ENCODE measurements around the gene INCENP. TPM values are rescaled to one million over a fixed set of nuclear protein-coding genes. Genes with fewer than 3 reads are reported as not detected.
"Not testable (repeated sequence)": the region's sequence is repeated elsewhere in the genome, so short reads cannot be mapped to it uniquely, and the experiment has no call there.

INCENP gene
- total and polyA plus RNA-seq, 2 experiments from 2014 or later, result 35.6 to 131 TPM

DNA sequence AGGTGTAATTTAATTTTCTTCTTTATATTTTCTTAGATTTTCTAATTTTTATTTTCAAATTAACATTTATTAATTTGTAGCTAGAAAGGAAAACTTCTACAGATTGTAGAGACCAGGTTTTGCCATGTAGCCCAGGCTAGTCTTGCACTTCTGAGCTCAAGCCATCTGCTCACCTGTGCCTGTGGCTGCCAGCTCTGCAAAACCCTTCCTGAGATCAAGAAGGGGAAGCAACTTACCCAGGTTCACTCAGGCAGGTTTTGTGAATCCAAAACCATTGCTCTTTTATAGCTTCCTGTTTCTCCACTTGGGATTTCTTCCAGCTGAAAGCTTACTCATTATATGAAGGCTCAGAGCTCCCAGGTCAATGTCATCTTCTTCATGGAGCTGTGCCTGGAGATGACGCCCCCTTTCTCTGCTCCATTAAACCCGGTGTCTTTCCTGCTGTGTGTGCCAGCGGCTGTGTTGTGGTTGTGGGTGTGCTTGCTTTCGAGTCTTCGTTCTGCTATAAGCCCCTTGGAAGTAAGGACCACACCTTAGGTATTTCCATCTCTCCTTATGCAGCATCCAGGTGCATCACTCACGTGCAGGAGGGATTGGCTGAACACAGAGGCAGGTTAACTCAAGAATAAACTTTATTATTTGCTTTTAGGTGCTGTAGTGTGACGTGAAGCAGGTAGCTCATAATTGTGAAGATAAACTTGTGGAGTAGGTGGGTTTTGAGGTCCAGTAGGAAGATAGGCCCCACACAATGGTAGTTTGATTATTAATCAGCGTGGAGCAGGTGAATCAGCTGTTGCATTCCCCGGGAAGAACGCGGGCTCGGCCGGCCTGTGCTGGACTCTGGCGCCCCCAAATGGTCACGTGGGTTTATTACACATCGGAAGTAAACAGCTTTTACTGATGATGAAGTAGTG is 42.2 kb upstream of the INCENP start:
- no peaks in the 10 kb centered on the region for H3F3A ChIP-seq (replicated peaks; ENCODE audit: low read depth)
- peak overlapping the region; percentile 48; the same call in 1 of the 2 replicates for H2AFZ ChIP-seq
- H3K4me3 Mint-ChIP-seq, result no peak overlapping the region
- no peak overlapping the region for H3K27ac ChIP-seq (ENCODE audit: low read depth)
- DNase-seq (ENCODE audit: low spot score), result peak; percentile 80
- peaks cover 12% of the 10 kb centered on the region; the same call in 2 of the 3 replicates for H3K9me3 Mint-ChIP-seq
- peaks cover 7% of the 10 kb centered on the region; the same call in 1 of the 3 replicates for H3K36me3 Mint-ChIP-seq (ENCODE audit: low read depth)
- H3K36me3 ChIP-seq (ENCODE audit: insufficient read depth), result no peaks in the 10 kb centered on the region
- H3K9me2 ChIP-seq (ENCODE audit: insufficient read depth), result no peaks in the 10 kb centered on the region
- no peak overlapping the region for H3K4me2 ChIP-seq
- no peaks in the 10 kb centered on the region for H3K27me3 Mint-ChIP-seq (ENCODE audit: insufficient read depth, low read depth, poor library complexity)
- no peak overlapping the region for H3K27ac Mint-ChIP-seq
- no peaks in the 10 kb centered on the region for H3K79me2 ChIP-seq (replicated peaks; ENCODE audit: insufficient read depth)
- H4K20me1 ChIP-seq (replicated peaks; ENCODE audit: insufficient read depth), result no peaks in the 10 kb centered on the region
- no peaks in the 10 kb centered on the region for H3K4me1 ChIP-seq (ENCODE audit: insufficient read depth)
- no peak overlapping the region for H3K4me3 ChIP-seq
- peak; percentile 97 for ATAC-seq
- no peak for TF ChIP-seq ETS1 (IDR thresholded peaks at IDR 0.05)
- TF ChIP-seq, protein P1, sequence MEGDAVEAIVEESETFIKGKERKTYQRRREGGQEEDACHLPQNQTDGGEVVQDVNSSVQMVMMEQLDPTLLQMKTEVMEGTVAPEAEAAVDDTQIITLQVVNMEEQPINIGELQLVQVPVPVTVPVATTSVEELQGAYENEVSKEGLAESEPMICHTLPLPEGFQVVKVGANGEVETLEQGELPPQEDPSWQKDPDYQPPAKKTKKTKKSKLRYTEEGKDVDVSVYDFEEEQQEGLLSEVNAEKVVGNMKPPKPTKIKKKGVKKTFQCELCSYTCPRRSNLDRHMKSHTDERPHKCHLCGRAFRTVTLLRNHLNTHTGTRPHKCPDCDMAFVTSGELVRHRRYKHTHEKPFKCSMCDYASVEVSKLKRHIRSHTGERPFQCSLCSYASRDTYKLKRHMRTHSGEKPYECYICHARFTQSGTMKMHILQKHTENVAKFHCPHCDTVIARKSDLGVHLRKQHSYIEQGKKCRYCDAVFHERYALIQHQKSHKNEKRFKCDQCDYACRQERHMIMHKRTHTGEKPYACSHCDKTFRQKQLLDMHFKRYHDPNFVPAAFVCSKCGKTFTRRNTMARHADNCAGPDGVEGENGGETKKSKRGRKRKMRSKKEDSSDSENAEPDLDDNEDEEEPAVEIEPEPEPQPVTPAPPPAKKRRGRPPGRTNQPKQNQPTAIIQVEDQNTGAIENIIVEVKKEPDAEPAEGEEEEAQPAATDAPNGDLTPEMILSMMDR (conservative IDR thresholded peaks at IDR 0.05; ENCODE audit: low read depth in 2 of 2), result peak; percentile 90 to 94
- no peaks in the 10 kb centered on the region for H3K27me3 ChIP-seq (ENCODE audit: insufficient read depth)
- H3K4me1 Mint-ChIP-seq, result peaks cover 3% of the 10 kb centered on the region; the same call in 2 of the 3 replicates

DNA sequence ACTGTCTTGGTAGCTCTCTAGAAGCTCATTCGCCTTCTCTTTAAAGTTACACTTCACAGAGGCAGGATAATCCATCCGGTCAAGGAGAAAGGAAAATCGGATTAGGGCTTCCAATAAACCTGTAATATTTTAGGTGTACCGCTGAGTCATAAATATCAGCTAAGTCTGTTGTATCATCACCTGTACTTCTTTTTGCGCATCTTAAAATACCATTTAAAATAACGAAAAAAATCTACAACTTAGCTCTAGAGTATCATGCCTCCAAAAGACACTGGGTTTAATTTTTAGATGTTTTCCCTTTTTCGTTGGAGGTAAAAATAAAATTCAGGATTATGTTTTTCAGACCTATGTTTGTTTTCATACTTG is 41.5 kb upstream of the INCENP start:
- H3K4me3 Mint-ChIP-seq, result no peak overlapping the region

GRCh38 chr11:62084801-62085200 is 39.0 kb upstream of the INCENP start:
- H3K79me2 ChIP-seq (replicated peaks; ENCODE audit: insufficient read depth); H3K4me2 ChIP-seq; H3K4me1 ChIP-seq (ENCODE audit: insufficient read depth); H3K27me3 Mint-ChIP-seq (ENCODE audit: insufficient read depth, low read depth, poor library complexity); H3K36me3 ChIP-seq (ENCODE audit: insufficient read depth); H3K4me3 ChIP-seq; H4K20me1 ChIP-seq (replicated peaks; ENCODE audit: insufficient read depth); H3F3A ChIP-seq (replicated peaks; ENCODE audit: low read depth); H3K4me3 Mint-ChIP-seq; H3K27ac Mint-ChIP-seq; DNase-seq (ENCODE audit: low spot score); H3K9me2 ChIP-seq (ENCODE audit: insufficient read depth); H3K4me1 Mint-ChIP-seq; H3K27me3 ChIP-seq (ENCODE audit: insufficient read depth); H2AFZ ChIP-seq; H3K27ac ChIP-seq (ENCODE audit: low read depth); ATAC-seq: not testable (repeated sequence)
- H3K9me3 Mint-ChIP-seq, result peaks cover 39% of the 10 kb centered on the region
- peaks cover 13% of the 10 kb centered on the region; the same call in 2 of the 3 replicates for H3K36me3 Mint-ChIP-seq (ENCODE audit: low read depth)

More for the DNA sequence above, 41.5 kb upstream of the INCENP start:
- no peaks in the 10 kb centered on the region for H4K20me1 ChIP-seq (replicated peaks; ENCODE audit: insufficient read depth)
- H3K4me3 ChIP-seq, result no peak overlapping the region
- no peak for DNase-seq (ENCODE audit: low spot score)
- no peaks in the 10 kb centered on the region for H3K9me2 ChIP-seq (ENCODE audit: insufficient read depth)
- H3K79me2 ChIP-seq (replicated peaks; ENCODE audit: insufficient read depth), result no peaks in the 10 kb centered on the region
- peaks cover 17% of the 10 kb centered on the region; the same call in 2 of the 3 replicates for H3K9me3 Mint-ChIP-seq
- H3K4me1 Mint-ChIP-seq, result peaks cover 3% of the 10 kb centered on the region; the same call in 2 of the 3 replicates
- no peaks in the 10 kb centered on the region for H3F3A ChIP-seq (replicated peaks; ENCODE audit: low read depth)
- H3K27me3 Mint-ChIP-seq (ENCODE audit: insufficient read depth, low read depth, poor library complexity), result no peaks in the 10 kb centered on the region
- H3K4me2 ChIP-seq, result no peak overlapping the region
- H3K27ac ChIP-seq (ENCODE audit: low read depth), result no peak overlapping the region
- no peak for TF ChIP-seq ZNF114 (CRISPR knock-in tag; IDR thresholded peaks at IDR 0.05)
- no peak overlapping the region for H3K27ac Mint-ChIP-seq
- H3K4me1 ChIP-seq (ENCODE audit: insufficient read depth), result no peaks in the 10 kb centered on the region
- H2AFZ ChIP-seq, result no peak overlapping the region
- H3K36me3 Mint-ChIP-seq (ENCODE audit: low read depth), result peaks cover 7% of the 10 kb centered on the region; the same call in 1 of the 3 replicates
- H3K27me3 ChIP-seq (ENCODE audit: insufficient read depth), result no peaks in the 10 kb centered on the region
- no peak for ATAC-seq
- H3K36me3 ChIP-seq (ENCODE audit: insufficient read depth), result no peaks in the 10 kb centered on the region

Measured in GM23338 (cell line).